A549 (cell line): ENCODE results near the gene COQ9. TPM values are rescaled to one million over a fixed set of nuclear protein-coding genes. Genes with fewer than 3 reads are reported as not detected.

Source experiments
- ATAC-seq, 2 experiments: fragments of 200-7000 bp in 1 of 2; fragments of >200 bp in 1 of 2; cut with Nextera tagmentation in 1 of 2; cut with Tn5 transposase in 1 of 2; 3 replicates each; pipeline versions ENCODE4 v1.8.0 to v1.9.1; 2018 to 2020; ENCODE audit warnings: mild to moderate bottlenecking in 1 of 2, moderate library complexity in 1 of 2
- CTCF ChIA-PET: fragments of 300-600 bp; sonication (Branson Sonifier 250); formaldehyde crosslinking; extraction: SDS; loops from one replicate; lab custom pipeline; 2021; ENCODE audit warnings: antibody characterized with exemption, inconsistent platforms; lab: Yijun Ruan, JAX
- POLR2A ChIA-PET: fragments of 350-600 bp; formaldehyde crosslinking; extraction: SDS; loops from one replicate; lab custom pipeline; 2021; ENCODE audit warnings: antibody characterized with exemption, inconsistent platforms; lab: Yijun Ruan, JAX
- DNase-seq, 2 experiments: peaks; one replicate each; pipeline versions ENCODE4 v3.0.0 to v3.0.0-alpha.2; 2011 to 2016; ENCODE audit warnings: low read depth in 1 of 2, low spot score in 1 of 2
- FAIRE-seq: peaks from 2 replicates; lab custom pipeline; 2011; peaks lifted over from hg19 to GRCh38; lab: Jason Lieb, UNC
- H3K27ac ChIP-seq, 2 experiments: fragments of >200 bp; sonication (Bioruptor Twin); formaldehyde crosslinking; 3 replicates each; pipeline ENCODE4 v1.5.1; 2016 to 2017
- H3K4me1 ChIP-seq: fragments of >200 bp; sonication (Bioruptor Twin); formaldehyde crosslinking; 3 replicates; pipeline ENCODE4 v1.6.1; 2016
- H3K4me2 ChIP-seq: fragments of >200 bp; sonication (Bioruptor Twin); formaldehyde crosslinking; 3 replicates; pipeline ENCODE4 v1.6.1; 2016
- H3K4me3 ChIP-seq: fragments of >200 bp; sonication (Bioruptor Twin); formaldehyde crosslinking; 3 replicates; pipeline ENCODE4 v1.5.1; 2016
- H3K9me3 ChIP-seq: fragments of >200 bp; sonication (Bioruptor Twin); formaldehyde crosslinking; 3 replicates; pipeline ENCODE4 v1.6.1; 2016
- CHD4 ChIP-seq: fragments of 200-600 bp; sonication (generic); IDR thresholded peaks from 2 replicates; pipeline ENCODE4 v1.6.1; 2016; ENCODE audit warnings: antibody characterized with exemption, mild to moderate bottlenecking, borderline replicate concordance
- EHMT2 ChIP-seq: fragments of 200-600 bp; sonication (generic); IDR thresholded peaks from 2 replicates; pipeline ENCODE4 v1.6.1; 2016; ENCODE audit warnings: antibody characterized with exemption, low read depth, mild to moderate bottlenecking, moderate library complexity
- FOSB ChIP-seq: fragments of 250-450 bp; sonication (Bioruptor Pico); IDR thresholded peaks from 2 replicates; pipeline ENCODE4 v1.5.0; 2020; ENCODE audit warnings: mild to moderate bottlenecking, moderate library complexity
- FOSL2 ChIP-seq, 2 experiments: fragments of 450-650 bp in 1 of 2; fragments of >200 bp in 1 of 2; sonication (Bioruptor Twin) in 1 of 2; formaldehyde crosslinking; IDR thresholded peaks; 2 replicates each; pipeline versions ENCODE4 v1.5.0 to v1.6.1; 2016 to 2020; ENCODE audit warnings: mild to moderate bottlenecking in 1 of 2, moderate library complexity in 1 of 2
- FOXS1 ChIP-seq: fragments of 250-450 bp; sonication (Bioruptor Pico); IDR thresholded peaks from 2 replicates; pipeline ENCODE4 v1.5.0; 2020; ENCODE audit warnings: mild to moderate bottlenecking, moderate library complexity
- GATA3 ChIP-seq: IDR thresholded peaks from 2 replicates; pipeline ENCODE4 v1.6.1; 2012; ENCODE audit warnings: borderline replicate concordance
- HDAC2 ChIP-seq: fragments of 200-600 bp; sonication (generic); IDR thresholded peaks from 2 replicates; pipeline ENCODE4 v1.6.1; 2016
- HOXA7 ChIP-seq: fragments of 250-450 bp; sonication (Bioruptor Pico); IDR thresholded peaks from 2 replicates; pipeline ENCODE4 v1.5.0; 2020; ENCODE audit warnings: mild to moderate bottlenecking, moderate library complexity
- HOXB13 ChIP-seq: fragments of 250-450 bp; sonication (Bioruptor Pico); IDR thresholded peaks from 2 replicates; pipeline ENCODE4 v1.5.0; 2020; ENCODE audit warnings: low read depth, mild to moderate bottlenecking, moderate library complexity
- HOXB5 ChIP-seq: fragments of 250-450 bp; sonication (Bioruptor Pico); IDR thresholded peaks from 2 replicates; pipeline ENCODE4 v1.5.0; 2020; ENCODE audit warnings: mild to moderate bottlenecking, moderate library complexity
- JUN ChIP-seq, 2 experiments: fragments of >200 bp; sonication (Bioruptor Twin); formaldehyde crosslinking; IDR thresholded peaks; 2 replicates in 1 of 2; 3 replicates in 1 of 2; pipeline ENCODE4 v1.6.1; 2016 to 2017
- KDM1A ChIP-seq: fragments of 200-600 bp; sonication (generic); IDR thresholded peaks from 2 replicates; pipeline ENCODE4 v1.6.1; 2016; ENCODE audit warnings: low read depth, mild to moderate bottlenecking
- KDM5A ChIP-seq: fragments of 200-600 bp; sonication (generic); IDR thresholded peaks from 2 replicates; pipeline ENCODE4 v1.6.1; 2016; ENCODE audit warnings: antibody characterized with exemption, mild to moderate bottlenecking
- MAFK ChIP-seq: fragments of 450-650 bp; IDR thresholded peaks from 2 replicates; pipeline ENCODE4 v1.6.1; 2014; ENCODE audit not compliant: partially characterized antibody
- MAZ ChIP-seq: fragments of 150-350 bp; IDR thresholded peaks from 2 replicates; pipeline ENCODE4 v1.6.1; 2014; ENCODE audit warnings: antibody characterized with exemption, low read depth, low read length, borderline replicate concordance
- MYC ChIP-seq: IDR thresholded peaks from 2 replicates; pipeline ENCODE4 v1.6.1; 2012; ENCODE audit warnings: mild to moderate bottlenecking, inconsistent platforms, low read length, improper control_type of control experiment, borderline replicate concordance
- NFE2L2 ChIP-seq: fragments of 150-350 bp; conservative IDR thresholded peaks from 2 replicates; pipeline ENCODE4 v1.6.1; 2014; ENCODE audit warnings: low read length
- NPAS2 ChIP-seq: fragments of 250-450 bp; sonication (Bioruptor Pico); IDR thresholded peaks from 2 replicates; pipeline ENCODE4 v1.8.0; 2022; ENCODE audit warnings: mild to moderate bottlenecking, moderate library complexity, borderline replicate concordance
- NR3C1 ChIP-seq: fragments of >200 bp; sonication (Bioruptor Twin); formaldehyde crosslinking; IDR thresholded peaks from 3 replicates; pipeline ENCODE4 v1.6.1; 2017
- POLR2A ChIP-seq: IDR thresholded peaks from 2 replicates; pipeline ENCODE4 v1.6.1; 2012; ENCODE audit warnings: mild to moderate bottlenecking, low read length
- RAD21 ChIP-seq, 2 experiments: fragments of >200 bp in 1 of 2; sonication (Bioruptor Twin) in 1 of 2; formaldehyde crosslinking in 1 of 2; IDR thresholded peaks in 1 of 2; conservative IDR thresholded peaks in 1 of 2; 2 replicates in 1 of 2; 3 replicates in 1 of 2; pipeline ENCODE4 v1.6.1; 2012 to 2018; ENCODE audit warnings: inconsistent platforms in 1 of 2
- RNF2 ChIP-seq: fragments of 200-600 bp; sonication (generic); IDR thresholded peaks from 2 replicates; pipeline ENCODE4 v1.6.1; 2016; ENCODE audit warnings: low read depth, mild to moderate bottlenecking, antibody characterized with exemption, moderate library complexity, borderline replicate concordance
- SMC3 ChIP-seq: fragments of >200 bp; sonication (Bioruptor Twin); formaldehyde crosslinking; IDR thresholded peaks from 3 replicates; pipeline ENCODE4 v1.6.1; 2018; ENCODE audit warnings: inconsistent platforms
- ZNF302 ChIP-seq: fragments of 250-450 bp; sonication (Bioruptor Pico); IDR thresholded peaks from 2 replicates; pipeline ENCODE4 v1.9.0; 2021; ENCODE audit warnings: inconsistent platforms, mild to moderate bottlenecking, moderate library complexity
- WGBS: methylation state at CpG from one replicate; pipeline ENCODE4 v1.1.6; 2017; ENCODE audit errors: missing lambda C conversion rate; 5-methylcytosine and 5-hydroxymethylcytosine counted together
- polyA plus RNA-seq, 4 experiments: library from polyadenylated mRNA; depleted of rRNA in 3 of 4; stranded (reverse); fragments of >200 nt; fragmentation: RNase III in 1 of 4; extraction: RNeasy Plus Mini Kit Qiagen cat#74134 plus additional on column Dnase treatment in 1 of 4; gene quantifications; 2 replicates in 3 of 4; 3 replicates in 1 of 4; pipeline ENCODE4 v1.2.3, GENCODE V29; 2011 to 2017
- TF ChIP-seq, protein P1 (sequence below): fragments of 250-450 bp; sonication (Bioruptor Pico); IDR thresholded peaks from 2 replicates; pipeline ENCODE4 v1.5.0; 2021; ENCODE audit warnings: mild to moderate bottlenecking, moderate library complexity, borderline replicate concordance
- TF ChIP-seq, protein P2 (sequence below): IDR thresholded peaks from 2 replicates; pipeline ENCODE4 v1.6.1; 2012; ENCODE audit warnings: low read depth, borderline replicate concordance
- TF ChIP-seq, protein P3 (sequence below): fragments of 250-450 bp; sonication (Bioruptor Pico); IDR thresholded peaks from 2 replicates; pipeline ENCODE4 v1.5.0; 2020; ENCODE audit warnings: low read depth, mild to moderate bottlenecking, moderate library complexity
- TF ChIP-seq, protein P4 (sequence below): IDR thresholded peaks from 2 replicates; pipeline ENCODE4 v1.6.1; 2012
- TF ChIP-seq, protein P5 (sequence below): fragments of >200 bp; sonication (Bioruptor Twin); formaldehyde crosslinking; IDR thresholded peaks from 3 replicates; pipeline ENCODE4 v1.5.1; 2016

COQ9 gene
- polyA plus RNA-seq, 2 of the 4 experiments (the other 2 are of a cell fraction) = 47.2 to 109 TPM

DNA sequence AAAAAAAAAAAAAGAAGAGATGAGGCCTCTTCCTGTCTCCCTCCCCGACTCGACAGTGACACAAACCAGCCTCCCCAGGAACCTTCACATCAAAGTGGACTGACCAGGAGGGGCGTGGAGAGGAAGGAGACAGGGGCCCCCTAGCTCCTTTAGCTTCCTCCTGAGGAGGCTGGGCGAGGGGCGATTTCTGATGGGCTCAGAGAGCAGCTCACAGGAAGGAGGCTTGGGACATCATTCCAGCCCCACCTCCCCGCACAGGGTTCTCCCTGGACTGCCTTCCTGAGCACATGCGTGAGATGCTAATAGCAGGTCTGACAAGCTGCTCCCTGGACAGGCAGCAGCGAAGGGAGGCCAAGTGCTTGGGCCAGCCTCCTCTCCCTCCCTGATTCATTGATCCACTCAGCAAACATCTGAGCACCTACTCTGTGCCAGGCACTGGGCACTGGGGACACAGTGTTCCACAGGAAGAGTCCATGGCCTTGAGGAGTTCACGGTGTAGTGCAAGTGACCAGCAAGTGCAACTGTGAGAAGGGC is 53.4 kb downstream of the COQ9 start:
- H3K27ac ChIP-seq = peak overlapping the region in 1 of 2 experiments; percentile 39; a peak in 3 of 6 replicates
- no peak for DNase-seq
- no peak for FAIRE-seq
- WGBS = 83% methylated on average over 9 of the region's 9 CpGs
- TF ChIP-seq KDM5A (no peak), NR3C1 (no peak), FOXS1 (no peak), KDM1A (no peak), NFE2L2 (no peak), MAZ (no peak), CHD4 (no peak), POLR2A (no peak), FOSL2 (IDR thresholded peaks at IDR 0.05) (no peak), FOSL2 (CRISPR knock-in tag; IDR thresholded peaks at IDR 0.05) (no peak), JUN (IDR thresholded peaks at IDR 0.05) (no peak), SMC3 (no peak), MYC (no peak), HDAC2 (no peak), ZNF302 (no peak), HOXB5 (CRISPR knock-in tag) (no peak), NPAS2 (CRISPR knock-in tag) (no peak), MAFK (no peak)
- TF ChIP-seq, protein P1, sequence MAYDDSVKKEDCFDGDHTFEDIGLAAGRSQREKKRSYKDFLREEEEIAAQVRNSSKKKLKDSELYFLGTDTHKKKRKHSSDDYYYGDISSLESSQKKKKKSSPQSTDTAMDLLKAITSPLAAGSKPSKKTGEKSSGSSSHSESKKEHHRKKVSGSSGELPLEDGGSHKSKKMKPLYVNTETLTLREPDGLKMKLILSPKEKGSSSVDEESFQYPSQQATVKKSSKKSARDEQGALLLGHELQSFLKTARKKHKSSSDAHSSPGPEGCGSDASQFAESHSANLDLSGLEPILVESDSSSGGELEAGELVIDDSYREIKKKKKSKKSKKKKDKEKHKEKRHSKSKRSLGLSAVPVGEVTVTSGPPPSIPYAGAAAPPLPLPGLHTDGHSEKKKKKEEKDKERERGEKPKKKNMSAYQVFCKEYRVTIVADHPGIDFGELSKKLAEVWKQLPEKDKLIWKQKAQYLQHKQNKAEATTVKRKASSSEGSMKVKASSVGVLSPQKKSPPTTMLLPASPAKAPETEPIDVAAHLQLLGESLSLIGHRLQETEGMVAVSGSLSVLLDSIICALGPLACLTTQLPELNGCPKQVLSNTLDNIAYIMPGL (CRISPR knock-in tag) = no peak
- TF ChIP-seq, protein P2, sequence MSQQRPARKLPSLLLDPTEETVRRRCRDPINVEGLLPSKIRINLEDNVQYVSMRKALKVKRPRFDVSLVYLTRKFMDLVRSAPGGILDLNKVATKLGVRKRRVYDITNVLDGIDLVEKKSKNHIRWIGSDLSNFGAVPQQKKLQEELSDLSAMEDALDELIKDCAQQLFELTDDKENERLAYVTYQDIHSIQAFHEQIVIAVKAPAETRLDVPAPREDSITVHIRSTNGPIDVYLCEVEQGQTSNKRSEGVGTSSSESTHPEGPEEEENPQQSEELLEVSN = no peak
- TF ChIP-seq, protein P3, sequence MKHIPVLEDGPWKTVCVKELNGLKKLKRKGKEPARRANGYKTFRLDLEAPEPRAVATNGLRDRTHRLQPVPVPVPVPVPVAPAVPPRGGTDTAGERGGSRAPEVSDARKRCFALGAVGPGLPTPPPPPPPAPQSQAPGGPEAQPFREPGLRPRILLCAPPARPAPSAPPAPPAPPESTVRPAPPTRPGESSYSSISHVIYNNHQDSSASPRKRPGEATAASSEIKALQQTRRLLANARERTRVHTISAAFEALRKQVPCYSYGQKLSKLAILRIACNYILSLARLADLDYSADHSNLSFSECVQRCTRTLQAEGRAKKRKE = no peak
- no peaks in the 10 kb centered on the region for H3K9me3 ChIP-seq
- no peak overlapping the region for H3K4me2 ChIP-seq
- ChIA-PET CTCF (interaction anchor here (1.0 to 22.0 kb wide), 4 partner anchors 9 to 82 kb away, joined by 3 to 194 read pairs (median 8); partner anchors contain the start of gene POLR2C), POLR2A (no interaction called here)
- no peak for ATAC-seq
- peaks cover 5% of the 10 kb centered on the region; the same call in 1 of the 3 replicates for H3K4me1 ChIP-seq
- no peak overlapping the region for H3K4me3 ChIP-seq

DNA sequence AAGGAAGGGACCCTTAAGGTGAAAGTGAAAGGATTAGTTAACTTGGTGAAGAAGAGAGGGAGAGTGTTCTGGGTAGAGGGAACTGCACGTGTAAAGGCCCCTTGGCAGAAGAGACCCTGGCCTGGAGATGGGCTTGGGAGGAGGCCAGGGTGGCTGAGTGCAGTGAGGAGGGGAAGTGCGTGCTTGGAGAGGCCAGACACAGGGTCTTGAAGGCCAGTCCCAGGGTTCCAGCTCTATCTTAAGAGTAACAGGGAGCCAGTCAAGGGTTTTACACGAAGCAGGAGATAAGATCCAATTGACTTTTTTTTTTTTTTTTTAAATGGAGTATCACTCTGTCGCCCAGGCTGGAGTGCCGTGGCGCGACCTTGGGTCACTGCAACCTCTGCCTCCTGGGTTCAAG is 54.2 kb downstream of the COQ9 start:
- FAIRE-seq (no peak), ATAC-seq (no peak), DNase-seq (no peak)
- Histone ChIP-seq H3K27ac (no peak overlapping the region), H3K4me3 (no peak overlapping the region), H3K9me3 (no peaks in the 10 kb centered on the region), H3K4me1 (peaks cover 5% of the 10 kb centered on the region; the same call in 1 of the 3 replicates), H3K4me2 (no peak overlapping the region)
- TF ChIP-seq EHMT2 (no peak), ZNF302 (no peak), RAD21 (conservative IDR thresholded peaks at IDR 0.05 in 1 of 2, IDR thresholded peaks at IDR 0.05 in 1 of 2) (no peak), MAFK (no peak), HOXB13 (CRISPR knock-in tag) (no peak), MYC (no peak), HOXA7 (no peak), RNF2 (no peak), GATA3 (no peak), FOXS1 (no peak), FOSB (CRISPR knock-in tag) (no peak)
- TF ChIP-seq, protein P4, sequence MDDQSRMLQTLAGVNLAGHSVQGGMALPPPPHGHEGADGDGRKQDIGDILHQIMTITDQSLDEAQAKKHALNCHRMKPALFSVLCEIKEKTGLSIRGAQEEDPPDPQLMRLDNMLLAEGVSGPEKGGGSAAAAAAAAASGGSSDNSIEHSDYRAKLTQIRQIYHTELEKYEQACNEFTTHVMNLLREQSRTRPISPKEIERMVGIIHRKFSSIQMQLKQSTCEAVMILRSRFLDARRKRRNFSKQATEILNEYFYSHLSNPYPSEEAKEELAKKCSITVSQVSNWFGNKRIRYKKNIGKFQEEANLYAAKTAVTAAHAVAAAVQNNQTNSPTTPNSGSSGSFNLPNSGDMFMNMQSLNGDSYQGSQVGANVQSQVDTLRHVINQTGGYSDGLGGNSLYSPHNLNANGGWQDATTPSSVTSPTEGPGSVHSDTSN = no peak
- TF ChIP-seq, protein P5, sequence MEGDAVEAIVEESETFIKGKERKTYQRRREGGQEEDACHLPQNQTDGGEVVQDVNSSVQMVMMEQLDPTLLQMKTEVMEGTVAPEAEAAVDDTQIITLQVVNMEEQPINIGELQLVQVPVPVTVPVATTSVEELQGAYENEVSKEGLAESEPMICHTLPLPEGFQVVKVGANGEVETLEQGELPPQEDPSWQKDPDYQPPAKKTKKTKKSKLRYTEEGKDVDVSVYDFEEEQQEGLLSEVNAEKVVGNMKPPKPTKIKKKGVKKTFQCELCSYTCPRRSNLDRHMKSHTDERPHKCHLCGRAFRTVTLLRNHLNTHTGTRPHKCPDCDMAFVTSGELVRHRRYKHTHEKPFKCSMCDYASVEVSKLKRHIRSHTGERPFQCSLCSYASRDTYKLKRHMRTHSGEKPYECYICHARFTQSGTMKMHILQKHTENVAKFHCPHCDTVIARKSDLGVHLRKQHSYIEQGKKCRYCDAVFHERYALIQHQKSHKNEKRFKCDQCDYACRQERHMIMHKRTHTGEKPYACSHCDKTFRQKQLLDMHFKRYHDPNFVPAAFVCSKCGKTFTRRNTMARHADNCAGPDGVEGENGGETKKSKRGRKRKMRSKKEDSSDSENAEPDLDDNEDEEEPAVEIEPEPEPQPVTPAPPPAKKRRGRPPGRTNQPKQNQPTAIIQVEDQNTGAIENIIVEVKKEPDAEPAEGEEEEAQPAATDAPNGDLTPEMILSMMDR = no peak
- WGBS = 89% methylated on average over 7 of the region's 7 CpGs
- POLR2A ChIA-PET = interaction anchor here (0.9 kb wide), 1 partner anchor 15 kb away, joined by 5 read pairs; no protein-coding TSS in a partner anchor
- CTCF ChIA-PET = interaction anchor here (2.3 to 22.0 kb wide), 3 partner anchors 20 to 83 kb away, joined by 6 to 194 read pairs (median 11); partner anchors contain the start of gene POLR2C
